ENCODE results near the gene CREB5.

Gene CREB5

DNA sequence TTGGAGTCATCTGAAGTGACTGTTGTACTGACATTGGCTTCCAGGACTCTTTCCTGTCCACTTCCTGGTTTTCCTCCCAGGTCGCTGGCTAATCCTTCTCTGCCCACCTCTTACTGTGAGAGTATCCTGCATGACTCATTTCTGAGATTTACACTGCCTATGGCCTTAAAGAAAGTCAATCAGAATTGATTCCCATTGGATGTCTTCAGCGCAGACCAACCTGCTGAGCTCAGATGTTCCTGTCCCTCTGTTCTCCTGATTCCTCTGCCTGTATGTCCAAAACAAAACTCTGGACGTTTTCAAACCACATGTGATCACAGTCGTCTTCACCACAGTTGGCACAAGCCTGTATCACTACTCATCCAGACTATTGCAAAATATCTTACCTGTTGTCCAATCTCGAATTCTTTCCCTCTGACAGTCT is 262.1 kb downstream of the CREB5 start:
- TF ChIP-seq ZBTB7A (IDR thresholded peaks at IDR 0.05; ENCODE audit: low read depth) = no peak
- TF ChIP-seq CREB1 (IDR thresholded peaks at IDR 0.05; ENCODE audit: low read depth) = no peak
- no peak for TF ChIP-seq REST (IDR thresholded peaks at IDR 0.05; ENCODE audit: low read depth)
- TF ChIP-seq TAF1 (IDR thresholded peaks at IDR 0.05; ENCODE audit: low read depth) = no peak
- TF ChIP-seq EP300 (IDR thresholded peaks at IDR 0.05; ENCODE audit: borderline replicate concordance) = no peak
- TF ChIP-seq TEAD4 (IDR thresholded peaks at IDR 0.05) = no peak
- no peak for TF ChIP-seq MAX (IDR thresholded peaks at IDR 0.05)
- no peak for TF ChIP-seq YY1 (IDR thresholded peaks at IDR 0.05; ENCODE audit: low read depth)
- no peak for TF ChIP-seq NFIC (IDR thresholded peaks at IDR 0.05)
- TF ChIP-seq EGR1 (IDR thresholded peaks at IDR 0.05) = no peak
- TF ChIP-seq, protein P1, sequence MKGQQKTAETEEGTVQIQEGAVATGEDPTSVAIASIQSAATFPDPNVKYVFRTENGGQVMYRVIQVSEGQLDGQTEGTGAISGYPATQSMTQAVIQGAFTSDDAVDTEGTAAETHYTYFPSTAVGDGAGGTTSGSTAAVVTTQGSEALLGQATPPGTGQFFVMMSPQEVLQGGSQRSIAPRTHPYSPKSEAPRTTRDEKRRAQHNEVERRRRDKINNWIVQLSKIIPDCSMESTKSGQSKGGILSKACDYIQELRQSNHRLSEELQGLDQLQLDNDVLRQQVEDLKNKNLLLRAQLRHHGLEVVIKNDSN (IDR thresholded peaks at IDR 0.05) = no peak
- TF ChIP-seq FOXM1 (IDR thresholded peaks at IDR 0.05; ENCODE audit: borderline replicate concordance, low read depth) = no peak

- no peak for TF ChIP-seq REST (IDR thresholded peaks at IDR 0.05; ENCODE audit: low read depth)
Measured at GRCh38 chr7:28675429-28675828, 263.1 kb downstream of the CREB5 start.

GRCh38 chr7:28677668-28678067 is 265.4 kb downstream of the CREB5 start:
- TF ChIP-seq EGR1 (IDR thresholded peaks at IDR 0.05) (no peak), REST (IDR thresholded peaks at IDR 0.05; ENCODE audit: low read depth) (no peak), RAD21 (IDR thresholded peaks at IDR 0.05; ENCODE audit: low read depth) (no peak), CEBPB (IDR thresholded peaks at IDR 0.05) (no peak), CREB1 (IDR thresholded peaks at IDR 0.05; ENCODE audit: low read depth) (no peak), EP300 (IDR thresholded peaks at IDR 0.05; ENCODE audit: borderline replicate concordance) (no peak), MAX (IDR thresholded peaks at IDR 0.05) (no peak), ZBTB7A (IDR thresholded peaks at IDR 0.05; ENCODE audit: low read depth) (no peak), FOXM1 (IDR thresholded peaks at IDR 0.05; ENCODE audit: borderline replicate concordance, low read depth) (no peak), TEAD4 (IDR thresholded peaks at IDR 0.05) (no peak), TCF12 (IDR thresholded peaks at IDR 0.05; ENCODE audit: low read depth) (no peak), TAF1 (IDR thresholded peaks at IDR 0.05; ENCODE audit: low read depth) (no peak)
- TF ChIP-seq, protein P1 (IDR thresholded peaks at IDR 0.05) = no peak

DNA sequence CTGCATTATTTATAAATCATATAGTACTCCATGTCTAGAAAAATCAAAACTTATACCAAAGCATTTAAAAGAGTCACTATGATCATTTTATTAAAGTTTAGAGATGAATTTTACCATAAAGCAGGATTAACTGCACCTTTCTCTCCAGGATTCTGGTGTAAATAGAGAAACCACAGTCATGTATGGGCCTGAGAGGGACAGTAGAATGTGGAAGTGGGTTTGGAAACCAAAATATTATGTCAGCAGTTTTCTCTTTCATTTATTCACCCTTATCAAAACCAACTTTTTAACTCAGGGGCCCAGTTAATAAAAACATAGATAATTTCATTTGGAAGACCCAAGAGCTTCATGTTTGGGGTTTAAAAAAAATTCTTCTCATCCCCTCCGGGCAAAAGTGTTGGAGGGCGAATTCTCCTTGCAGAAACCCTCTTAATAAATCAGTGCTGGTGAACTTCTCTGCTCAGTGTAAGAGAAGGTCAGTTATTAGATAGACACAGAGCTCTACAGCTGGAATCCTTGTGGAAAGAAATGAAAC is 266.2 kb downstream of the CREB5 start:
- TF ChIP-seq EP300 (IDR thresholded peaks at IDR 0.05; ENCODE audit: borderline replicate concordance) (no peak), CREB1 (IDR thresholded peaks at IDR 0.05; ENCODE audit: low read depth) (no peak), TCF12 (IDR thresholded peaks at IDR 0.05; ENCODE audit: low read depth) (no peak)

GRCh38 chr7:28681693-28682310 is 269.5 kb downstream of the CREB5 start:
- TF ChIP-seq FOXM1 (IDR thresholded peaks at IDR 0.05; ENCODE audit: borderline replicate concordance, low read depth) (no peak), REST (IDR thresholded peaks at IDR 0.05; ENCODE audit: low read depth) (no peak), CREB1 (IDR thresholded peaks at IDR 0.05; ENCODE audit: low read depth) (no peak)
- TF ChIP-seq, protein P1 (IDR thresholded peaks at IDR 0.05) = no peak
